ENCODE results near the gene EXOC7. TPM values are rescaled to one million over a fixed set of nuclear protein-coding genes. Genes with fewer than 3 reads are reported as not detected.

Gene EXOC7
- total RNA-seq, 5 donors from 2014 or later (not counting 1 experiment from before 2014, with no cell fraction given) = 119 to 181 (median 156) TPM

- H3K27ac Mint-ChIP-seq = no peak overlapping the region
- Histone ChIP-seq H3K27ac (ENCODE audit: low read length) (no peak overlapping the region), H3K4me1 (ENCODE audit: control insufficient read depth in 1 of 2, extremely low read depth in 1 of 2, insufficient read depth in 2 of 2, low read length in 2 of 2) (peaks cover 3 to 15% of the 10 kb centered on the region in 2 experiments), H3K36me3 (ENCODE audit: control insufficient read depth in 2 of 2, extremely low read depth in 1 of 2, insufficient read depth in 1 of 2, low read length in 1 of 2) (peaks cover 25 to 74% of the 10 kb centered on the region in 2 donors), H3K27me3 (replicated peaks in 1 of 2; ENCODE audit: control insufficient read depth in 2 of 2, extremely low read depth in 1 of 2, insufficient read depth in 2 of 2, low read length in 1 of 2) (no peaks in the 10 kb centered on the region), H3K4me3 (ENCODE audit: control insufficient read depth in 1 of 2, extremely low read depth in 1 of 2, low read length in 1 of 2) (no peak overlapping the region), H3K9me3 (no peaks in the 10 kb centered on the region)
- DNase-seq (no peak), ATAC-seq (replicated peaks in 1 of 4) (no peak)
- H3K4me3 Mint-ChIP-seq = no peak overlapping the region
- ChIA-PET CTCF (no interaction called here), POLR2A (no interaction called here)
- no peaks in the 10 kb centered on the region for H3K27me3 Mint-ChIP-seq
- 93% methylated on average over 16 of the region's 19 CpGs for WGBS (ENCODE audit: insufficient coverage)
- peaks cover 23 to 24% (median 23%) of the 10 kb centered on the region in 3 donors for H3K4me1 Mint-ChIP-seq
- H3K9me3 Mint-ChIP-seq = no peaks in the 10 kb centered on the region
- H3K36me3 Mint-ChIP-seq = peaks cover 41% of the 10 kb centered on the region
These were observed 5.8 kb downstream of the EXOC7 start for GRCh38 chr17:76097716-76098295.

DNA sequence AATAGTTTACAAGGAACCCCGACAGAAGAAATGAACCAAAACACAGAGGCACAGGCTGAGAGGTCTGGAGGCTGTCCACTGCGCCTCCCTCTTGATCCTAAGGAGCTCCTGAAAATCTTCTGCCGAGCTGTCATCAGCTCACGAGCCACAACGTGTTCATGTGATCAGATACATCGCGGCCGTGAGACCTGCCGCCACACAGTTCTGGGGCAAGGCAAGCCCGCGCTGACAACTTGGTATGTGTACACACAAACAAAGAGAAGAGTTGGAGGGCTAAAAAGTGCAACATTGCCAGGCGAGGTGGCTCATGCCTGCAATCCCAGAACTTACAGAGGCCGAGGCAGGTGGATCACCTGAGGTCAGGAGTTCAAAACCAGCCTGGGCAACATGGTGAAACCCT is 7.6 kb downstream of the EXOC7 start:
- no peaks in the 10 kb centered on the region for H3K27me3 Mint-ChIP-seq
- CTCF ChIA-PET = interaction anchor here in 1 of 2 donors (0.9 kb wide), 1 partner anchor 27 kb away, joined by 4 read pairs; no protein-coding TSS in a partner anchor
- no peaks in the 10 kb centered on the region for H3K9me3 Mint-ChIP-seq
- H3K9me3 ChIP-seq = no peaks in the 10 kb centered on the region
- no peak overlapping the region for H3K4me3 Mint-ChIP-seq
- no peak overlapping the region for H3K4me3 ChIP-seq (ENCODE audit: control insufficient read depth in 1 of 2, extremely low read depth in 1 of 2, low read length in 1 of 2)
- peaks cover 0 to 14% of the 10 kb centered on the region in 2 experiments for H3K4me1 ChIP-seq (ENCODE audit: control insufficient read depth in 1 of 2, extremely low read depth in 1 of 2, insufficient read depth in 2 of 2, low read length in 2 of 2)
- no peak overlapping the region for H3K27ac ChIP-seq (ENCODE audit: low read length)
- H3K27ac Mint-ChIP-seq = no peak overlapping the region
- WGBS (ENCODE audit: insufficient coverage) = 98% methylated on average over 12 of the region's 13 CpGs
- H3K27me3 ChIP-seq (replicated peaks in 1 of 2; ENCODE audit: control insufficient read depth in 2 of 2, extremely low read depth in 1 of 2, insufficient read depth in 2 of 2, low read length in 1 of 2) = no peaks in the 10 kb centered on the region
- H3K36me3 ChIP-seq (ENCODE audit: control insufficient read depth in 2 of 2, extremely low read depth in 1 of 2, insufficient read depth in 1 of 2, low read length in 1 of 2) = peaks cover 19 to 78% of the 10 kb centered on the region in 2 donors
- no peak for ATAC-seq (replicated peaks in 1 of 4)
- POLR2A ChIA-PET = no interaction called here
- DNase-seq = no peak
- H3K4me1 Mint-ChIP-seq = peaks cover 9 to 13% (median 12%) of the 10 kb centered on the region in 3 donors
- H3K36me3 Mint-ChIP-seq = peaks cover 38% of the 10 kb centered on the region

DNA sequence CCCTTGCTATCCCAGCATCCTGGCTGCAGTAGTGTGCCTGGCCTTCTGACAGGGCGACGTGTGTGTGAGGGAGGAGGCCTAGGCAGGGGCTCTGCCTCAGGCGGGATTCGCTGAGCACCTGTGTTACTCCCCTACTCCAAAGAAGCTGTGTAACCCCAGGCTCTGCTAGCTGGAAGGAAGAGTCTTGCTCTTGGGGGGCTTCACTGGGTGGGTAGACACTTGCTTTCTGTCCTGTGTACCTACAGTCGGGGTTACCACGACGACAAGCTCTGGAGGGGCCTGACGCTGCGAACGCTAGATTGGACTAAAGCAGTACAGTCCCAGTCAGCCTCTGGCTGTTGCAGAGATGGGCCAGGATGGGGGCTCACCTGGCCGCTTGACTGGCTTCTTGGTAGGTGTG is 9.5 kb downstream of the EXOC7 start:
- Histone ChIP-seq H3K27ac (ENCODE audit: low read length) (no peak overlapping the region), H3K36me3 (ENCODE audit: control insufficient read depth in 2 of 2, extremely low read depth in 1 of 2, insufficient read depth in 1 of 2, low read length in 1 of 2) (peaks cover 23 to 88% of the 10 kb centered on the region in 2 donors), H3K27me3 (replicated peaks in 1 of 2; ENCODE audit: control insufficient read depth in 2 of 2, extremely low read depth in 1 of 2, insufficient read depth in 2 of 2, low read length in 1 of 2) (no peaks in the 10 kb centered on the region), H3K9me3 (no peaks in the 10 kb centered on the region), H3K4me3 (ENCODE audit: control insufficient read depth in 1 of 2, extremely low read depth in 1 of 2, low read length in 1 of 2) (no peak overlapping the region), H3K4me1 (ENCODE audit: control insufficient read depth in 1 of 2, extremely low read depth in 1 of 2, insufficient read depth in 2 of 2, low read length in 2 of 2) (peaks cover 0 to 14% of the 10 kb centered on the region in 2 experiments)
- DNase-seq = no peak
- Mint-ChIP-seq H3K36me3 (peaks cover 29% of the 10 kb centered on the region), H3K27me3 (no peaks in the 10 kb centered on the region), H3K9me3 (no peaks in the 10 kb centered on the region), H3K27ac (no peak overlapping the region), H3K4me3 (no peak overlapping the region), H3K4me1 (peaks cover 4 to 8% (median 4%) of the 10 kb centered on the region in 3 donors)
- POLR2A ChIA-PET = interaction anchor here in 1 of 2 donors (0.7 kb wide), 1 partner anchor 146 kb away, joined by 3 read pairs; the partner anchor contains the start of gene RNF157
- ATAC-seq (replicated peaks in 1 of 4) = no peak
- CTCF ChIA-PET = interaction anchor here in 1 of 2 donors (0.6 kb wide), 1 partner anchor 93 kb away, joined by 3 read pairs; the partner anchor contains the start of gene CDK3
- WGBS (ENCODE audit: insufficient coverage) = 92% methylated on average over 6 of the region's 11 CpGs

GRCh38 chr17:76092526-76093413 is 10.8 kb downstream of the EXOC7 start:
- no peak for ATAC-seq (replicated peaks in 1 of 4)
- peaks cover 0 to 14% of the 10 kb centered on the region in 2 experiments for H3K4me1 ChIP-seq (ENCODE audit: control insufficient read depth in 1 of 2, extremely low read depth in 1 of 2, insufficient read depth in 2 of 2, low read length in 2 of 2)
- CTCF ChIA-PET = interaction anchor here in 1 of 2 donors (0.6 kb wide), 1 partner anchor 1602 kb away, joined by 3 read pairs; no protein-coding TSS in a partner anchor
- Mint-ChIP-seq H3K4me3 (no peak overlapping the region), H3K4me1 (peaks cover 4 to 8% (median 4%) of the 10 kb centered on the region in 3 donors), H3K27me3 (no peaks in the 10 kb centered on the region), H3K9me3 (no peaks in the 10 kb centered on the region), H3K27ac (no peak overlapping the region), H3K36me3 (peaks cover 32% of the 10 kb centered on the region)
- no peaks in the 10 kb centered on the region for H3K9me3 ChIP-seq
- H3K36me3 ChIP-seq (ENCODE audit: control insufficient read depth in 2 of 2, extremely low read depth in 1 of 2, insufficient read depth in 1 of 2, low read length in 1 of 2) = peaks cover 23 to 91% of the 10 kb centered on the region in 2 donors
- WGBS (ENCODE audit: insufficient coverage) = 95% methylated on average over 16 of the region's 20 CpGs
- no peak for DNase-seq
- H3K4me3 ChIP-seq (ENCODE audit: control insufficient read depth in 1 of 2, extremely low read depth in 1 of 2, low read length in 1 of 2) = no peak overlapping the region
- POLR2A ChIA-PET = no interaction called here
- H3K27me3 ChIP-seq (replicated peaks in 1 of 2; ENCODE audit: control insufficient read depth in 2 of 2, extremely low read depth in 1 of 2, insufficient read depth in 2 of 2, low read length in 1 of 2) = no peaks in the 10 kb centered on the region
- no peak overlapping the region for H3K27ac ChIP-seq (ENCODE audit: low read length)

GRCh38 chr17:76091526-76092286 is 11.9 kb downstream of the EXOC7 start:
- H3K9me3 Mint-ChIP-seq = no peaks in the 10 kb centered on the region
- peaks cover 27% of the 10 kb centered on the region for H3K36me3 Mint-ChIP-seq
- H3K4me1 Mint-ChIP-seq = peaks cover 4 to 8% (median 4%) of the 10 kb centered on the region in 3 donors
- Histone ChIP-seq H3K36me3 (ENCODE audit: control insufficient read depth in 2 of 2, extremely low read depth in 1 of 2, insufficient read depth in 1 of 2, low read length in 1 of 2) (peaks cover 31 to 92% of the 10 kb centered on the region in 2 donors), H3K9me3 (no peaks in the 10 kb centered on the region), H3K4me1 (ENCODE audit: control insufficient read depth in 1 of 2, extremely low read depth in 1 of 2, insufficient read depth in 2 of 2, low read length in 2 of 2) (peaks cover 0 to 14% of the 10 kb centered on the region in 2 experiments), H3K4me3 (ENCODE audit: control insufficient read depth in 1 of 2, extremely low read depth in 1 of 2, low read length in 1 of 2) (no peak overlapping the region), H3K27ac (ENCODE audit: low read length) (no peak overlapping the region), H3K27me3 (replicated peaks in 1 of 2; ENCODE audit: control insufficient read depth in 2 of 2, extremely low read depth in 1 of 2, insufficient read depth in 2 of 2, low read length in 1 of 2) (no peaks in the 10 kb centered on the region)
- ATAC-seq (replicated peaks in 1 of 4) (peak; percentile 48 to 72 (median 68)), DNase-seq (peak in 2 of 35 experiments; percentile 15 to 33)
- H3K4me3 Mint-ChIP-seq = peak overlapping the region; percentile 49 to 58 (median 51)
- ChIA-PET CTCF (interaction anchor here in 1 of 2 donors (0.6 kb wide), 1 partner anchor 87 kb away, joined by 3 read pairs; no protein-coding TSS in a partner anchor), POLR2A (interaction anchor here in 1 of 2 donors (0.6 kb wide), 1 partner anchor 746 kb away, joined by 4 read pairs; no protein-coding TSS in a partner anchor)
- H3K27me3 Mint-ChIP-seq = no peaks in the 10 kb centered on the region
- WGBS (ENCODE audit: insufficient coverage) = 89% methylated on average over 9 of the region's 23 CpGs
- H3K27ac Mint-ChIP-seq = peak overlapping the region; percentile 81 to 82

All from T-cell (primary cell).